IPS DF 6.9 (cell line): ENCODE results near the gene CEP72.
"Not testable (repeated sequence)": the region's sequence is repeated elsewhere in the genome, so short reads cannot be mapped to it uniquely, and the experiment has no call there.

ENCODE experiments used
- DNase-seq: peaks from one replicate; pipeline ENCODE4 v3.0.0-alpha.2; 2013; ENCODE audit warnings: low read depth, low spot score
- H3K27ac ChIP-seq: one replicate; pipeline ENCODE4 v1.5.1; 2013; ENCODE audit warnings: low read length, control low read depth
- H3K27me3 ChIP-seq: 2 replicates; pipeline ENCODE4 v1.6.1; 2013; ENCODE audit warnings: mild to moderate bottlenecking, low read length; ENCODE audit not compliant: control insufficient read depth, insufficient read depth
- H3K36me3 ChIP-seq: 2 replicates; pipeline ENCODE4 v1.6.1; 2013; ENCODE audit warnings: low read length; ENCODE audit not compliant: control insufficient read depth, insufficient read depth
- H3K4me1 ChIP-seq: 2 replicates; pipeline ENCODE4 v1.6.1; 2013; ENCODE audit warnings: low read length; ENCODE audit not compliant: control insufficient read depth, insufficient read depth
- H3K4me3 ChIP-seq: 2 replicates; pipeline ENCODE4 v1.5.1; 2013; ENCODE audit warnings: mild to moderate bottlenecking, low read length
- H3K9me3 ChIP-seq: 2 replicates; pipeline ENCODE4 v1.6.1; 2013; ENCODE audit warnings: low read length, inconsistent platforms; ENCODE audit not compliant: control insufficient read depth, insufficient read depth
- WGBS: extraction: QIAGEN DNeasy Blood & Tissue Kit; methylation state at CpG from one replicate; pipeline ENCODE4 v1.1.7; 2013; ENCODE audit warnings: mixed read lengths, missing lambda C conversion rate; ENCODE audit not compliant: insufficient read length, insufficient coverage; 5-methylcytosine and 5-hydroxymethylcytosine counted together

The CEP72 gene

GRCh38 chr5:595285-595875 lies 16.8 kb upstream of the CEP72 start:
- H3K27me3 ChIP-seq: peaks cover 6% of the 10 kb centered on the region; the same call in 1 of the 2 replicates
- H3K36me3 ChIP-seq: no peaks in the 10 kb centered on the region
- no CpG with 5 or more reads among the region's 3 CpGs for WGBS
- H3K4me3 ChIP-seq: no peak overlapping the region
- no peak for DNase-seq
- no peaks in the 10 kb centered on the region for H3K9me3 ChIP-seq
- H3K27ac ChIP-seq: no peak overlapping the region
- H3K4me1 ChIP-seq: 0 out of 2 replicates have a peak, but pooled peaks cover 3% of the 10 kb centered on the region

DNA sequence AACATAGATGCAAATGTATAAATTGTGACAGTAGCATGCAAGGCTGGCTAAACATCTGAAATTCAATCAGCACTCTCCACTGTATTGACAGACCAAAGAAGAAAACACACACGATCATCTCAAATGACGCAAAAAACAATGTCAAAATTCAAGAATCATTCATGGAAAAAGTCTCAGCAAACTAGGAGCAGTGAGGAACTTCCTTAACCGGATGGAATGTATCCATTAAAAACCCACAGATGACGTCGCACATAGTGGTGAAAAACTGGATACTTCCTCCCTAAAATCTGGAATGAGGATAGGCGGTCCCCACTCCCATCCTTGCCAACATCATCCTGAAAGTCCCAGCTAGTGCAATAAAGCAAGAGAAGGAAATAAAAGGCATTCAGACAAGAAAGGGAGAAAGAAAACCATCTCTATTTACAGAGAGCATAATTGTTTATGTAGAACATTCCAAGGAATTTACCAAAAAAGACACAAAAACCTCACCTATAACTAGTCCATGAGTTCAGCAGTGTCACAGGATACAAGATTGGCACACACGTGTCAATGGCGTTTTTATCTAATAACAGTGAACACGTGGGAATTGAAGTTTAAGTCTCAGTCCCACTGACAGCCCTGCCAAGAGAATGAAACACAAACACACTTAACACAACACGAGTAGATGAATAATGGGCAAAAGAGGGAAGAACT lies 14.1 kb upstream of the CEP72 start:
- peaks cover 6% of the 10 kb centered on the region; the same call in 1 of the 2 replicates for H3K27me3 ChIP-seq
- WGBS: no CpG with 5 or more reads among the region's 10 CpGs
- no peak overlapping the region for H3K4me3 ChIP-seq
- no peaks in the 10 kb centered on the region for H3K36me3 ChIP-seq
- H3K4me1 ChIP-seq: no peaks in the 10 kb centered on the region
- no peak overlapping the region for H3K27ac ChIP-seq
- no peak for DNase-seq
- no peaks in the 10 kb centered on the region for H3K9me3 ChIP-seq

DNA sequence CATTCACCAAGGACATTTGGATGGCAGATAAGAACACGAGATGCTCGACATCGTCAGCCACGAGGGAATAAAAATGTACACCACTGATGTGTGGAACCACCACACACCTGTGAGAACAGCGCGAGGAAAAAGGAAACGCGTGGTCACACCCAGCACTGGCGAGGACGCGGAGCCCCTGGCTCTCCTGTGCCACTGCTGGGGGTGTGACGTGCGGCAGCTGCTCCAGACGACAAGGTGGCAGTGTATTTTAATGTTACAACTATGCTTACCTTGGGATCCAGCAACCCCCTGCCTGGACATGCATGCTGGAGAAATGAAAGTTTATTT lies 13.6 kb upstream of the CEP72 start:
- Histone ChIP-seq H3K4me1 (no peaks in the 10 kb centered on the region), H3K4me3 (no peak overlapping the region), H3K27me3 (peaks cover 6% of the 10 kb centered on the region; the same call in 1 of the 2 replicates), H3K9me3 (no peaks in the 10 kb centered on the region), H3K36me3 (no peaks in the 10 kb centered on the region), H3K27ac (no peak overlapping the region)
- no peak for DNase-seq
- WGBS: no CpG with 5 or more reads among the region's 14 CpGs

DNA sequence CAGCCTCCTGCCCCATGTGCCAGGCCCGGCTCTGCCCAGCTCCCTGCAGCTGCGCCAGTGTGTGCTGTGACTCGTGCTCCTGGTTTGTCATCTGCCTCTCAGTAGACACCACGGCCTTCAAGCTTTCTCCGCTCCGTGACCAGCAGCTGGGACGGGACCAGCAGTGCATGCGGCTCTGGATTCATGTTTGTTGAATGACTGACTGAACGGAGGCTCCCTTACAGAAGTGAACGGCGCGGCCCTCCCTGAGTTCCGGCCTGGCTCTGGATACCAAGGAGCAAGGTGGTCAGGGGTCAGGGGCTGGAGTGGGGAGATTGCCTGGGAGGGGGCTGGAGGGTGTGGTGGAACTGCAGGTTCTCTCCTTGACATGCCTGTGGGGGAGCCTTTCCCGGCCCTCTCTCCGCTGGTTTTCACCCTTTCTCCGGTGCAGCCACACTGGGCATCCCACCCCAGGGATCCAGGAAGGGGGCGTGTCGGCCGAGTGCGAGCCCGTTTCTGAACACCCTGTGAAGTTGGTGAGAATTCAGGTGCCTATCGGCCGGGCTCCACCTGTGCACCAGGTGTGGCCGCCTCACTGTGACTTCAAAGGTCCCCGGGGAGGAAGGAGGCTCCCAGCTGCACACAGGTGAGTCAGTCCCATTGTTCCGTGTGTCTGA lies 11.1 kb upstream of the CEP72 start:
- Histone ChIP-seq H3K27me3 (peaks cover 2% of the 10 kb centered on the region; the same call in 1 of the 2 replicates), H3K4me1 (no peaks in the 10 kb centered on the region), H3K9me3 (no peaks in the 10 kb centered on the region), H3K27ac (no peak overlapping the region), H3K36me3 (no peaks in the 10 kb centered on the region), H3K4me3 (no peak overlapping the region)
- DNase-seq: no peak
- WGBS: no CpG with 5 or more reads among the region's 26 CpGs

DNA sequence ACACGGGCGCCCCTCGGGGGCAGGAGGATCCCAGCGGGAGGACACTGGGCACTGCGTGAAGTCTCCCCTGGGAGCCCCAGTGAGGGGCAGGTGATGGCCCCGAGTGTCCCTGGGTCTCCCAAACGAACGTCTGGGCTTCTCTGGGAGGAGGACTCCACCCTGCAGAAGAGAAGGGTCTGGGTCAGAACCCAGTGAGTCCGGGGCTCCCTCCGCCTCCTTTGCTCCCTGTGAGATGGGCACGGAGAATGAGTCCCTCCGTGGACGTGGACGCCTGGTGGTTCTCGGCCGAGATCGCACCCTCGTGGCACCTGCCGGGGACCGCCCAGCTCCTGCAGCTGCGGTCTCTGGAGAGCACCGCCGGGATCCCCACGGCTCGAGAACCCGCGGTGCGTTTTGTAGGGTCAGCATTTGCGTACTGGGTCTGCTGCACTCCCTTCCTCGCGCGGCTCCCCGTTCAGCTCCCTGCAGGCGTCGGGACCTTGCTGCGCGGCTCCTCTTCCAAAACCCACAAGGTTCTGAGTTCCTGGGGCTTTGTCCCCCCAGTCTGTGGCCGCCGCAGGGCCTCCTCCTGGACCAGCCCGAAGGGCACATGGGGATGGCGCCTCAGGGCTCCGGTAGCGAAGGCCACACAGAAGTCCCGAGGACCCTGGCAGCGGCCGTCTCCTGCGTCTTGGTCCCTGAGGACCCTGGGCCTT lies 10.2 kb upstream of the CEP72 start:
- no peaks in the 10 kb centered on the region for H3K36me3 ChIP-seq
- H3K9me3 ChIP-seq: no peaks in the 10 kb centered on the region
- H3K4me3 ChIP-seq: no peak overlapping the region
- DNase-seq: no peak
- no peak overlapping the region for H3K27ac ChIP-seq
- WGBS: no CpG with 5 or more reads among the region's 47 CpGs
- H3K4me1 ChIP-seq: no peaks in the 10 kb centered on the region
- no peaks in the 10 kb centered on the region for H3K27me3 ChIP-seq

DNA sequence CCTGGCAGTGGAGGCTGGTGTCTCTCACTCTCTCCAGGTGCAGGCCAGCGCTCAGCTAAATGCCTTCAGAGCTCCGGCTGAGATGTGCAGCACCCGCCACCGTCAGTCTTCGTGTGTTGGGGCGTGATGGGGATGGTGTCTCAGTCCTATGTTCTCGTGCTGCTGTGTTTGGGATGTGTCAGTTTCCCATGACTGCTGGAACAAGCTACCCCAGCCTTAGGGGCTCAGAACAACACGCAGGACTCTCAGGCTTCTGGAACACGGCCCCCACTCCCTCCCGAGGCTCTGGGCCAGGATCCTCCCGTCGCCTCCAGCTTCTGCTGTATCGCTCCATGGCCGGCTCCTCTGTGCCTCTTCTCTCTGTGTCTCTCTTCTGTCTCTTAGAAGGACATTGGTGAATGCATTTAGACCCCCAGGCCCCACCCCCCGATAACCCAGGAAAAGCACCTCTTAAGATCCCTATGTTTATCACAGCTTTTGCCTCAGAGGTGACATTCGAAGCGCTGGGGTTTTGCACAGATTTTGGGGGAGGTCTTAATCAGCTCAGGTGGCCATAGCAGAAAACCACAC lies 9.6 kb upstream of the CEP72 start:
- WGBS: no CpG with 5 or more reads among the region's 17 CpGs
- H3K27ac ChIP-seq: no peak overlapping the region
- H3K4me1 ChIP-seq: no peaks in the 10 kb centered on the region
- H3K9me3 ChIP-seq: no peaks in the 10 kb centered on the region
- no peak overlapping the region for H3K4me3 ChIP-seq
- H3K36me3 ChIP-seq: no peaks in the 10 kb centered on the region
- DNase-seq: no peak
- H3K27me3 ChIP-seq: no peaks in the 10 kb centered on the region

DNA sequence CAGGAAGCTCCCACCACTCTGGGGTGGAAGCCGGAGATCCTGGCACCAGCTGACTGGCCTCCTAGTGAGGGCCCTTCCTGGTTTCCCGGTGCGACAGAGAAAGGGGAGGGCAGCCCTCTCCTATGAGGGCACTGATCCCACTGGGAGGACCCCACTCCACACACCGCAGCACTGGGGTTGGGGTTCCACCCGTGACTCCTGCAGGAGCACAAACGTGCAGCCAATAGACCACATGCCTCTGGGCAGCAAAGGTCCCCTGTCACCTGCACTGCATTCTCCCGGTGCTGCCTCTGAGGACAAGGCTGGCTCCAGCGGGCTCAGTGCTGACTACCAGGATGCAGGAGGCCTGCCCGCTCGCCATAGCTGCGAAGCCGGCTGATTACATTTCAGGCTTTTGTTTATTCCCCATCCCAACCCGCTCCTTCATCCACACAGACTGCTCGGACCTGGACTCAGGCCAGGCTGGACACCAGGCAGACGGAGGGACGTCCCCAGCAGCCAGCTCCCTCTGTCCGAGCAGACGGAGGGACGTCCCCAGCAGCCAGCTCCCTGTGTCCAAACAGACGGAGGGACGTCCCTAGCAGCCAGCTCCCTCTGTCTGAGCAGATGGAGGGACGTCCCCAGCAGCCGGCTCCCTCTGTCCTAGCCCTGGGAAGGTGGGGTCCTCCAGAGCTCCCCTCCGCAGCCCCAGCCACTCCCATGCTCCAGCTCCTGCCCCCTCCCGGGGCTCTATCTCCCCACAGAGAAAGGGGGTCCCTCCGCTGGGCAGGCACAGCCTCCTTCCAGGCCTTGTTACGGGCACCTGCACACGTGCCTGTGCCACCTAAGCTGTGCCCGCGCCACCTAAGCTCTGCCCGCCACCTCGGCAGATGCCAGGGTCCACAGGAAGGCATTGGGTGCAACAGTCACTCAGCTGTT lies 8.8 kb upstream of the CEP72 start:
- Histone ChIP-seq H3K9me3 (no peaks in the 10 kb centered on the region), H3K27me3 (no peaks in the 10 kb centered on the region), H3K36me3 (no peaks in the 10 kb centered on the region), H3K27ac (no peak overlapping the region), H3K4me3 (no peak overlapping the region), H3K4me1 (no peaks in the 10 kb centered on the region)
- no peak for DNase-seq
- no CpG with 5 or more reads among the region's 32 CpGs for WGBS

- H3K27me3 ChIP-seq: no peaks in the 10 kb centered on the region
- no peak for DNase-seq
- WGBS: no CpG with 5 or more reads among the region's 12 CpGs
- H3K4me3 ChIP-seq: no peak overlapping the region
- H3K36me3 ChIP-seq: no peaks in the 10 kb centered on the region
- H3K9me3 ChIP-seq: no peaks in the 10 kb centered on the region
- no peak overlapping the region for H3K27ac ChIP-seq
- H3K4me1 ChIP-seq: no peaks in the 10 kb centered on the region
Observed at GRCh38 chr5:604391-604831, 7.7 kb upstream of the CEP72 start.

DNA sequence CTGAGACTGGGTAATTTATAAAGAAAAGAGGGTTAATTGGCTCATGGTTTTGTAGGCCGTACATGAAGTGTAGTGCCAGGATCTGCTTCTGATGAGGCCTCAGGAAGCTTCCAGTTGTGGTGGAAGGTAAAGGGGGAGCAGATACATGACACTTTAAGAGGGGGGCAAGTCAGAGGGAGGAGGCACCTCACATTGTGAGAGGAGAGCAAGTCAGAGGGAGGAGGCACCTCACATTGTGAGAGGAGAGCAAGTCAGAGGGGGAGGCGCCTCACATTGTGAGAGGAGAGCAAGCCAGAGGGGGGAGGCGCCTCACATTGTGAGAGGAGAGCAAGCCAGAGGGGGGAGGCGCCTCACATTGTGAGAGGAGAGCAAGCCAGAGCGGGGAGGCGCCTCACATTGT lies 7.0 kb upstream of the CEP72 start:
- DNase-seq, H3K9me3 ChIP-seq, H3K4me3 ChIP-seq, H3K27ac ChIP-seq, H3K4me1 ChIP-seq, H3K27me3 ChIP-seq, H3K36me3 ChIP-seq: not testable (repeated sequence)
- WGBS: no CpG with 5 or more reads among the region's 6 CpGs
